Adipocyte (in vitro differentiated cells): ENCODE results near the gene KRTAP10-3.
A peak's percentile ranks its signal among the peaks of the same experiment; 100 is the strongest.
"Not testable (repeated sequence)": the region's sequence is repeated elsewhere in the genome, so short reads cannot be mapped to it uniquely, and the experiment has no call there.

Experiments
- DNase-seq: peaks from one replicate; pipeline ENCODE4 v3.0.0-alpha.2; 2015; ENCODE audit warnings: low read depth
- H3K27me3 ChIP-seq: replicated peaks from 2 replicates; pipeline ENCODE4 v1.7.0; 2013; ENCODE audit warnings: mild to moderate bottlenecking, low read length, moderate library complexity; ENCODE audit not compliant: control insufficient read depth, insufficient read depth
- H3K36me3 ChIP-seq: 2 replicates; pipeline ENCODE4 v1.7.0; 2013; ENCODE audit warnings: low read length, mild to moderate bottlenecking, moderate library complexity; ENCODE audit not compliant: control insufficient read depth, insufficient read depth, severe bottlenecking
- H3K4me1 ChIP-seq: 2 replicates; pipeline ENCODE4 v1.7.0; 2013; ENCODE audit warnings: mild to moderate bottlenecking, low read length, moderate library complexity; ENCODE audit not compliant: control insufficient read depth, insufficient read depth
- H3K4me3 ChIP-seq: 2 replicates; pipeline ENCODE4 v1.7.0; 2013; ENCODE audit warnings: mild to moderate bottlenecking, low read length, moderate library complexity
- H3K9ac ChIP-seq: 2 replicates; pipeline ENCODE4 v1.7.0; 2013; ENCODE audit warnings: mild to moderate bottlenecking, low read length, moderate library complexity
- H3K9me3 ChIP-seq: 2 replicates; pipeline ENCODE4 v1.7.0; 2013; ENCODE audit warnings: mild to moderate bottlenecking, low read length, moderate library complexity; ENCODE audit not compliant: control insufficient read depth

The KRTAP10-3 gene

GRCh38 chr21:44596068-44596725 is 37.6 kb upstream of the KRTAP10-3 start:
- Histone ChIP-seq H3K36me3 (no peaks in the 10 kb centered on the region), H3K27me3 (peaks cover 41% of the 10 kb centered on the region), H3K4me1 (peaks cover 4% of the 10 kb centered on the region), H3K9ac (no peak overlapping the region), H3K9me3 (peaks cover 6% of the 10 kb centered on the region), H3K4me3 (no peak overlapping the region)
- DNase-seq: no peak

DNA sequence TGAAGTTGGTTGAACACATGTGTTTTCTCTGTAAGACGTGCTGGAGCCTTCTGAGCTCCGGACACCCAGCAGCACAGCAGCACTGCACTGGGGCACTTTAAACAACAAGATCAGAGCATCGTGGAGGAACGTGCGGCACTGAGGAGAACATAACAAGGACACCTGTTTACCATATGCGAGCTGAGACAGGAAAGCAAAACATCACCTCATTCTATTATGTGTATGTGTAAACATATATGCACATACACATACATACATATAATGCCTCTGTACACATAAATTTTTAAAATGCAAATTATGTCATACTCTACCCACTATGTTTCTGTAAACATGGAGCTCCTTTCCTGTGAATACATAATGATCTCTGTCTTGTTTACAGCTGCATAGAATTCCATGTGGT is 36.9 kb upstream of the KRTAP10-3 start:
- peaks cover 41% of the 10 kb centered on the region for H3K27me3 ChIP-seq

DNA sequence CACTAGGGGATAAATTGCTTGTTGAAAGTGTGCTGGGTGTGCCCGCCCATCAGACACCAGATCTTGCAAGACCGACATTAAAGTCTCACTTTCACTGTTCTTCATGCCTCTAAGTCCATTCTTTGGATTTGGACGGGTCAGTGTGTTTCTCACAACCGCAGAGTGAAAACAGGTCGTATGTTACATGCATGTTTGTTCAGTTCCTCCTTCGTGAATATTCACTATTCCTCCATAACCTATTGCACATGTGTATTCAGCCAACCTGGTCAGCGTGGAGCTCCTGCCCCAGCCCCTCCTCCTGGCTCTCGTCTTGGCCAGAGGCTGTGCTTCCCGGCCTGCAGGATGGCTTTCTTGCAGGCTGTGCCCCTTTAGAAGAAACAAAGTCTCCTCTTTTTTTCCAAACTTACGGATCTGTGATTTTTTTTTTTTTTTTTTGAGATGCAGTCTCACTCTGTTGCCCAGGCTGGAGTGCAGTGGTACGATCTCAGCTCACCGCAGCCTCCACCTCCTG is 35.9 kb upstream of the KRTAP10-3 start:
- H3K9ac ChIP-seq: no peak overlapping the region
- peaks cover 6% of the 10 kb centered on the region for H3K9me3 ChIP-seq
- DNase-seq: no peak
- peaks cover 4% of the 10 kb centered on the region for H3K4me1 ChIP-seq
- H3K27me3 ChIP-seq: peaks cover 38% of the 10 kb centered on the region
- no peaks in the 10 kb centered on the region for H3K36me3 ChIP-seq
- H3K4me3 ChIP-seq: no peak overlapping the region

More for the DNA sequence above, 36.9 kb upstream of the KRTAP10-3 start:
- H3K9ac ChIP-seq: no peak overlapping the region
- H3K4me1 ChIP-seq: peaks cover 4% of the 10 kb centered on the region
- peaks cover 6% of the 10 kb centered on the region for H3K9me3 ChIP-seq
- no peaks in the 10 kb centered on the region for H3K36me3 ChIP-seq
- DNase-seq: no peak
- no peak overlapping the region for H3K4me3 ChIP-seq

GRCh38 chr21:44593598-44594405 is 35.2 kb upstream of the KRTAP10-3 start:
- Histone ChIP-seq H3K4me1 (peaks cover 4% of the 10 kb centered on the region), H3K36me3 (no peaks in the 10 kb centered on the region), H3K4me3 (no peak overlapping the region), H3K9ac (no peak overlapping the region), H3K9me3 (peaks cover 6% of the 10 kb centered on the region), H3K27me3 (peaks cover 38% of the 10 kb centered on the region)
- peak; percentile 4 for DNase-seq

- no peak within 1 kb of the TSS for H3K9ac ChIP-seq
- peaks cover 4% of the 10 kb centered on the region for H3K4me1 ChIP-seq
- H3K36me3 ChIP-seq: no peaks in the 10 kb centered on the region
- H3K27me3 ChIP-seq: peaks cover 34% of the 10 kb centered on the region
- no peak within 1 kb of the TSS for H3K4me3 ChIP-seq
- H3K9me3 ChIP-seq: no peaks in the 10 kb centered on the region
- DNase-seq: no peak
Observed at GRCh38 chr21:44592446-44593311, 34.1 kb upstream of the KRTAP10-3 start, which contains the start of gene KRTAP10-6. Gene KRTAP10-6 (minus strand): TSS chr21:44592505. CDS start chr21:44592484, 21 bp downstream.

- H3K9me3 ChIP-seq, H3K4me1 ChIP-seq, DNase-seq, H3K9ac ChIP-seq, H3K4me3 ChIP-seq, H3K36me3 ChIP-seq: not testable (repeated sequence)
- H3K27me3 ChIP-seq: peaks cover 34% of the 10 kb centered on the region
Observed at GRCh38 chr21:44591801-44592130, 33.2 kb upstream of the KRTAP10-3 start.

DNA sequence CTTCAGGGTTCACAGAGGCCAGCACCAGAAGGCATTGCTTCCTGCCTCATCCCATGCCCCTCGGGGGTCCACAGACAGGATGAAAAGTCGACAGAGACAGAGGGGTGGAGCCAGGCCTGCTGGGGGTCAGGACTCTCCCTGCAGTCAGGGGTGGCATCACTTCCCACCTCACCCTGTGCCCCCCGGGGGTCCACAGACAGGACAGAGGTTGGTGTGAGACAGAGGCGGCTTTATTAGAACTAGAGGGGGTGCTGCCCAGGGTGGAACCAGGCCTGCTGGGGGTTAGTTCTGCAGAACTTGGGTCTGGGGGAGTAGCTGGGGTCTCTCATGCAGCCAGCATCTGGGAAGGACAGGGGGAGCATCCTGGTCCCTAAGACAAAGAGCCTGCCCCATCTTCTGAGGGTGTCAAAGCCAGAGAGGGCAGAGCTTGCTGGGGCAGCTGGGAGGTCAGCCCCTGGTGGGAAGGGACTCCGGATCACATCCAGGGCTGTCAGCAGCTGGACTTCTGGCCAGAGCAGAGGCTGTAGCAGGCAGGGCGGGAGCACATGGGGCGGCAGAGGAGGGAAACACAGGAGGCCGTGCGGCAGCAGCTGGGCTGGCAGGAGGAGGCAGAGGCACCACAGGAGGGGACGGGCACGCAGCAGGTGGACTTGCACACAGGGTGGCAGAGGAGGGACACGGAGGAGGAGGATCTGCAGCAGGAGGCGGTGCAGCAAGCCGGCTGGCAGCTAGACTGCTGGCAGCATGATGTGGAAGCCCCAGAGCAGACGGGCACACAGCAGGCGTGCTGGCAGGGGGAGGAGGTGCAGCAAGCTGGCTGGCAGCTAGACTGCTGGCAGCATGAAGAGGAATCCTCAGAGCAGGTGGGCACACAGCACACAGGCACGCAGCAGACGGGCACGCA is 32.6 kb upstream of the KRTAP10-3 start:
- not testable (repeated sequence) for H3K9ac ChIP-seq, H3K9me3 ChIP-seq, H3K36me3 ChIP-seq, DNase-seq, H3K4me3 ChIP-seq, H3K4me1 ChIP-seq
- H3K27me3 ChIP-seq: peaks cover 33% of the 10 kb centered on the region

- DNase-seq: no peak
- no peak overlapping the region for H3K9ac ChIP-seq
- H3K4me3 ChIP-seq: no peak overlapping the region
- H3K9me3 ChIP-seq: peaks cover 4% of the 10 kb centered on the region
- H3K4me1 ChIP-seq: peaks cover 4% of the 10 kb centered on the region
- H3K36me3 ChIP-seq: no peaks in the 10 kb centered on the region
- H3K27me3 ChIP-seq: peaks cover 27% of the 10 kb centered on the region
Observed at GRCh38 chr21:44590311-44590721, 31.7 kb upstream of the KRTAP10-3 start.

DNA sequence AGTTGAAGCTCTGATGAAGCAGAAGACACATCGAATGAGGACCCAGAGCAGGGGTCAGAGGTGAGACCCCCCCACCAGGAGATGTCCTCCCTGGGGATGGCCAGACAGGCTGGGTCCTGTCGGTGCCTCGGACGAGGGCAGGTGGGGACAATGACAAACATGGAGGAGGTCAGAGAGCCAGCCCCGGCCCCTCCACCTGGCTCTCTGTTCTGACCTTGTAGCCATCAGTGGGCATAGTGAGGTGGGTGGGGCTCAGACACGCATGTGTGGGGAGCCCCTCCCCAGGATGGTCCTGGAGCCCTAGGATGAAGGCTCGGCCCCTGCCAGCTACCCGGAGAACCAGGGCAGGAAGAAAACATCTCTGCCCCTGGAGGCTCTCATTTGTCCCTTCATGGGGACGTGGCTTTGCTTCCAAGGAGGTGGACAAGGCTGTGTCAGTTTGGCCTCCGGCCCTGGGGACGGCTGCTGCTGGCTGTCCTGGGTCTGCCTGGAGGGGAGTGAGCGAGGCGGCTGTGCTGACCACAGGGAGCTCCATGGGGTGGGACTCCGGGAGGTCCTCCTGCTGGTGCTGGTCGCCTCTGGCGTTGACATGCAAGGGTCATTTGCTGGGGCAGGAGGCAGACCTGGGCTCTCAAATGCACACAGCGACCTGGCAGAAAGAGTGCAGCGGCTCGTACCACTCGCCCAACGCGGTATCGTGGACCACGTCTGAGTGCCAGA is 31.2 kb upstream of the KRTAP10-3 start:
- peaks cover 23% of the 10 kb centered on the region for H3K27me3 ChIP-seq
- peaks cover 4% of the 10 kb centered on the region for H3K4me1 ChIP-seq
- DNase-seq: no peak
- peaks cover 8% of the 10 kb centered on the region for H3K9me3 ChIP-seq
- H3K4me3 ChIP-seq: no peak overlapping the region
- no peak overlapping the region for H3K9ac ChIP-seq
- no peaks in the 10 kb centered on the region for H3K36me3 ChIP-seq

GRCh38 chr21:44589094-44589493 is 30.5 kb upstream of the KRTAP10-3 start:
- no peak overlapping the region for H3K4me3 ChIP-seq
- H3K36me3 ChIP-seq: no peaks in the 10 kb centered on the region
- peaks cover 4% of the 10 kb centered on the region for H3K4me1 ChIP-seq
- no peak overlapping the region for H3K9ac ChIP-seq
- no peak for DNase-seq
- H3K9me3 ChIP-seq: peaks cover 8% of the 10 kb centered on the region
- peaks cover 18% of the 10 kb centered on the region for H3K27me3 ChIP-seq
